Muscle of arm (tissue), 12 donors: Measurements from ENCODE around the gene UBN2. TPM values are rescaled to one million over a fixed set of nuclear protein-coding genes. Genes with fewer than 3 reads are reported as not detected.
A peak's percentile ranks its signal among the peaks of the same experiment; 100 is the strongest.

Experiments
- DNase-seq: peaks from one replicate; pipeline ENCODE4 v3.0.0-alpha.2; 2013
- polyA plus RNA-seq, 12 donors: library from polyadenylated mRNA; unstranded; fragments of 120-200 nt; gene quantifications; one replicate each; pipeline ENCODE4 v1.2.1, GENCODE V29; 2013; ENCODE audit not compliant: insufficient read length in 12 of 12

UBN2 gene
- polyA plus RNA-seq, 12 donors: 7.9 to 18.5 (median 11.5) TPM; not detected in 1

- DNase-seq: no peak
Observed at GRCh38 chr7:139230484-139230773, 608 bp upstream of the UBN2 start.

- DNase-seq: peak; percentile 4
Observed at GRCh38 chr7:139231513-139232376, 708 bp downstream of the UBN2 start.

- DNase-seq: no peak
Observed at GRCh38 chr7:139232377-139232717, 1.3 kb downstream of the UBN2 start.

GRCh38 chr7:139232904-139233303 is 1.9 kb downstream of the UBN2 start:
- no peak for DNase-seq

GRCh38 chr7:139241258-139241657 is 10.2 kb downstream of the UBN2 start:
- no peak for DNase-seq

GRCh38 chr7:139242741-139243281 is 11.8 kb downstream of the UBN2 start:
- no peak for DNase-seq

- no peak for DNase-seq
Observed at GRCh38 chr7:139245401-139245800, 14.4 kb downstream of the UBN2 start.

GRCh38 chr7:139246494-139246893 is 15.5 kb downstream of the UBN2 start:
- no peak for DNase-seq

- no peak for DNase-seq
Observed at GRCh38 chr7:139246905-139247304, 15.9 kb downstream of the UBN2 start.

- DNase-seq: no peak
Observed at GRCh38 chr7:139249179-139249810, 18.3 kb downstream of the UBN2 start.

GRCh38 chr7:139252451-139252850 is 21.4 kb downstream of the UBN2 start:
- no peak for DNase-seq

GRCh38 chr7:139254281-139254680 is 23.2 kb downstream of the UBN2 start:
- no peak for DNase-seq

- no peak for DNase-seq
Observed at GRCh38 chr7:139254728-139255127, 23.7 kb downstream of the UBN2 start.

GRCh38 chr7:139255290-139255689 is 24.3 kb downstream of the UBN2 start:
- DNase-seq: no peak

GRCh38 chr7:139259142-139259541 is 28.1 kb downstream of the UBN2 start:
- no peak for DNase-seq

GRCh38 chr7:139264220-139264619 is 33.2 kb downstream of the UBN2 start:
- no peak for DNase-seq

- DNase-seq: no peak
Observed at GRCh38 chr7:139265673-139266072, 34.6 kb downstream of the UBN2 start.

- no peak for DNase-seq
Observed at GRCh38 chr7:139271718-139272628, 40.9 kb downstream of the UBN2 start.

GRCh38 chr7:139284252-139284896 is 53.3 kb downstream of the UBN2 start:
- DNase-seq: no peak

- DNase-seq: no peak
Observed at GRCh38 chr7:139286144-139286543, 55.1 kb downstream of the UBN2 start.

- DNase-seq: no peak
Observed at GRCh38 chr7:139292821-139293220, 61.8 kb downstream of the UBN2 start.

- no peak for DNase-seq
Observed at GRCh38 chr7:139293534-139293933, 62.5 kb downstream of the UBN2 start.
